ENCODE measurements around the gene SRMS.

SRMS gene

DNA sequence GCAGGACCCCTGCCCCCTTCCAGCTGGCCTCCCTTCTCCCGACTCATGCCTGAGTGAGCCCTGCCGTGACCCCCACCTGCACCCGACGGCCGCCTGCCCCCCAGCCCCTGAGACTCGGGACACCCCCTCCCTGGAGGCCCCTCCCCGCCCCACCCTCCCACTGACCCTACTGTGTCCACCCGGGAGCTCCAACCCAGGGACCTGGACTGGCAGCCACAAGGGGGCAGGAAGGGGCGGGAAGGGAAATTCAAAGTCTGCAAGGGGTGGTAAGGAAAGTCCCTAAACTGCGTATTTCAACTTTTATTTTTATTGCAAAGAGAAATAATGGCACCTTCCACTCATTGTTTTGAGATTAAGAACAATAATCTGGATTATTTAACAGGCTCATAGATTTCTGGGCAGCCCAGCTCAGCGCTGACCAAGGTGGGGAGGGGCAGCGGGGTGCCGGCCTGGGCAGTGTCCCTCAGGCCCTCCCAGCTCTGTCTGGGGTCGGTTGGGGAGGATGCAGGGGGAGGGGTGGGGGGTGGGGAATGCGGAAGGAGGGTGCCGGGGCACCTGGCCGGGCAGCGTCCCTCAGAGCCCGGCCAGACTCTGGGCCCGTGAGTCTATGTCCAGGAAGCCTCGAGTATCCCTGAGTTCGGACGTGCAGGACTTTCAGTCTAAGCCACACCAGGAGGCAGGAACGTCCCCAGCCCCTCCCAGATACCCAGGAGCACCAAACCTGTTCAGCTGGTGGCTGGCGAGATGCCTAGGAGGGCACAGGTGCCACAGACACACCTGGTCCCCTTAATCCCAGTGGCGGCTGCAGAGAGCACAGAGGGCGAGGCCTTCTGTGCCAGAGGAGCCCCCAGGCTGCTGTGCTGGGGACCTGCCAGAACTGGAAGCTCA lies 9.1 kb downstream of the SRMS start:
- Histone ChIP-seq H3K4me3 (ENCODE audit: low read depth, low read length) (no peak overlapping the region), H3K36me3 (ENCODE audit: control insufficient read depth, insufficient read depth, low read length) (no peaks in the 10 kb centered on the region), H3K4me1 (no peaks in the 10 kb centered on the region), H3K27ac (no peak overlapping the region), H2AFZ (peak overlapping the region; percentile 53), H3K9ac (no peak overlapping the region), H3K27me3 (ENCODE audit: control insufficient read depth, insufficient read depth, low read length) (no peaks in the 10 kb centered on the region), H3K9me3 (ENCODE audit: control insufficient read depth, low read length) (no peaks in the 10 kb centered on the region), H3K79me2 (no peaks in the 10 kb centered on the region), H3K4me2 (ENCODE audit: low read length) (peak overlapping the region; percentile 41)
- TF ChIP-seq CTCF (IDR thresholded peaks at IDR 0.05): no peak

GRCh38 chr20:63537525-63538203 lies 9.9 kb downstream of the SRMS start:
- Histone ChIP-seq H3K4me1 (no peaks in the 10 kb centered on the region), H3K9ac (no peak overlapping the region), H3K27me3 (ENCODE audit: control insufficient read depth, insufficient read depth, low read length) (no peaks in the 10 kb centered on the region), H3K9me3 (ENCODE audit: control insufficient read depth, low read length) (no peaks in the 10 kb centered on the region), H3K4me2 (ENCODE audit: low read length) (peak overlapping the region; percentile 41), H3K79me2 (no peaks in the 10 kb centered on the region), H3K36me3 (ENCODE audit: control insufficient read depth, insufficient read depth, low read length) (no peaks in the 10 kb centered on the region), H3K27ac (no peak overlapping the region), H2AFZ (peak overlapping the region; percentile 31), H3K4me3 (ENCODE audit: low read depth, low read length) (peak overlapping the region; percentile 19)
- TF ChIP-seq CTCF (IDR thresholded peaks at IDR 0.05): peak; percentile 92

GRCh38 chr20:63536997-63537524 lies 10.5 kb downstream of the SRMS start, which contains the start of gene PTK6:
PTK6 (minus strand) TSS chr20:63537376; CDS start chr20:63537314, 62 bp downstream.
- Histone ChIP-seq H3K36me3 (ENCODE audit: control insufficient read depth, insufficient read depth, low read length) (no peaks in the 10 kb centered on the region), H3K27ac (no peak within 1 kb of the TSS), H3K9ac (no peak within 1 kb of the TSS), H3K4me3 (ENCODE audit: low read depth, low read length) (peak within 1 kb of the TSS; percentile 19), H3K9me3 (ENCODE audit: control insufficient read depth, low read length) (no peaks in the 10 kb centered on the region), H3K27me3 (ENCODE audit: control insufficient read depth, insufficient read depth, low read length) (no peaks in the 10 kb centered on the region), H3K4me2 (ENCODE audit: low read length) (peak within 1 kb of the TSS; percentile 41), H3K4me1 (no peaks in the 10 kb centered on the region), H2AFZ (peak within 1 kb of the TSS; percentile 31), H3K79me2 (no peaks in the 10 kb centered on the region)
- no peak for TF ChIP-seq CTCF (IDR thresholded peaks at IDR 0.05)

DNA sequence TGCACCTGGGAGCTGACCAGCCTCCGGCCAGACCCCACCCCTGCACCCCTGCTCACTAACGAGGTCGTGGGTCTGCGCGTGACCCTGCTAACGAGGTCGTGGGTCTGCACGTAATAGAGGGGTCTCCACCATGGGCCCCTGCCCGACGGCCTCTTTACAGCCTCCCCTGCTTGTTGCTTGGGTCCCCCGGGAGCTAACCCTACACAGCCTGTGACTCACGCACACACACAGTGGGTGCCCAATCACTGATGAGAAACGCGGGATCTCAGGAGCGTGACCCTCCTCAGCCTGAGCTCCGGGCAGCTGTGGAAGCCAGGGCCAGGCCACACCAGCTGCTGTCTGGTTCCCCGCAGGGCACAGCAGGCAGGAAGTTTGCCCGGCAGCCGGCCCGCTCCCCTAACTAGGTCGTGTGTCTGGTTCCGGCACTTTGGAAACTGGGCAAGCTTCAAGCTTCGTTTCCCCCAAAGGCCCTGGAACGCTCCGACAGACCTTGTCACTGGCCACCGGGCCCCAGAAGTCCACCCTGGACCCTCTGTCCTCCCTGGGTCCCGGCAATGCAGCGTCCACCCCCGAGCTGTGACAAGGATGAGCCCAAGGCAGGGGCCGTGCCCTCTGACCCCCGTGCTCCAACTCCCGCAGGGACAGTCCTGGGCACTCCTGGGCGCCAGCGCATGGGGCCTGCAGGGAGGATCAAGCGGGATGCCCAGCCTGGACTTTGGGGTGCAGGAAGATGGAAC lies 11.1 kb downstream of the SRMS start:
- H2AFZ ChIP-seq: no peak overlapping the region
- H3K4me1 ChIP-seq: no peaks in the 10 kb centered on the region
- no peaks in the 10 kb centered on the region for H3K27me3 ChIP-seq (ENCODE audit: control insufficient read depth, insufficient read depth, low read length)
- H3K9ac ChIP-seq: no peak overlapping the region
- no peak overlapping the region for H3K27ac ChIP-seq
- no peaks in the 10 kb centered on the region for H3K36me3 ChIP-seq (ENCODE audit: control insufficient read depth, insufficient read depth, low read length)
- H3K79me2 ChIP-seq: no peaks in the 10 kb centered on the region
- no peak overlapping the region for H3K4me3 ChIP-seq (ENCODE audit: low read depth, low read length)
- no peaks in the 10 kb centered on the region for H3K9me3 ChIP-seq (ENCODE audit: control insufficient read depth, low read length)
- H3K4me2 ChIP-seq (ENCODE audit: low read length): no peak overlapping the region
- no peak for TF ChIP-seq CTCF (IDR thresholded peaks at IDR 0.05)
